GM20431 (cell line): ENCODE data around the gene AZU1.

Experiments used
- in situ Hi-C: fragments of 300-500 bp; cut with MseI, MboI; formaldehyde crosslinking; loops from one replicate; pipeline ENCODE4 v1.15.0; 2020; ENCODE audit warnings: low sequenced_read_pairs; ENCODE audit not compliant: unreplicated experiment

Gene AZU1

DNA sequence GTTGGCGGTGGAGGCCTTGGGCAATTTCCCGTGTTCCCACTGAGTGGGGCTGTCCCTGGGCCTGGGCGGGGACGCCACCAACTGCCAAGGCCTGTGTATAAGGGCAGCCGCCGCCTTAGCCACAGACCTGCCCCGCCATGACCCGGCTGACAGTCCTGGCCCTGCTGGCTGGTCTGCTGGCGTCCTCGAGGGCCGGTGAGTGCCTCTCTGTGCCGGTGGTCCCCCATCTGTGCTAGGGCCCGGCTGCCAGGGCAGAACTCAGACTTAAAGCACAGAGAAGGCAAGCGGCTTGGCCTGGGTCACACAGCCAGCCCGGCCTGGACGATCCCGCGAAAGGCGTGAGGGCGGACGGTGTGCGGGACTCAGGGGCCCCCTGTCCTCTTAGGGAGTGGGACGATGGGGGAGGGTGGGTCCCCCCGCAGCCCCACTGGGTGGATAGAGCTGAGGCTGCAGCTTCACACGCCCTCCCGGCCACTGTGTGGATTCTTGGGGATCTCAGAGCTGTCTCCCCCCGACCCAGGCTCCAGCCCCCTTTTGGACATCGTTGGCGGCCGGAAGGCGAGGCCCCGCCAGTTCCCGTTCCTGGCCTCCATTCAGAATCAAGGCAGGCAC is at the start of gene AZU1:
Gene AZU1 (plus strand): TSS at position 128 of the 612 bp plus-strand sequence. CDS start 10 bp downstream, at position 138.
- in situ Hi-C loops = no loop called here

DNA sequence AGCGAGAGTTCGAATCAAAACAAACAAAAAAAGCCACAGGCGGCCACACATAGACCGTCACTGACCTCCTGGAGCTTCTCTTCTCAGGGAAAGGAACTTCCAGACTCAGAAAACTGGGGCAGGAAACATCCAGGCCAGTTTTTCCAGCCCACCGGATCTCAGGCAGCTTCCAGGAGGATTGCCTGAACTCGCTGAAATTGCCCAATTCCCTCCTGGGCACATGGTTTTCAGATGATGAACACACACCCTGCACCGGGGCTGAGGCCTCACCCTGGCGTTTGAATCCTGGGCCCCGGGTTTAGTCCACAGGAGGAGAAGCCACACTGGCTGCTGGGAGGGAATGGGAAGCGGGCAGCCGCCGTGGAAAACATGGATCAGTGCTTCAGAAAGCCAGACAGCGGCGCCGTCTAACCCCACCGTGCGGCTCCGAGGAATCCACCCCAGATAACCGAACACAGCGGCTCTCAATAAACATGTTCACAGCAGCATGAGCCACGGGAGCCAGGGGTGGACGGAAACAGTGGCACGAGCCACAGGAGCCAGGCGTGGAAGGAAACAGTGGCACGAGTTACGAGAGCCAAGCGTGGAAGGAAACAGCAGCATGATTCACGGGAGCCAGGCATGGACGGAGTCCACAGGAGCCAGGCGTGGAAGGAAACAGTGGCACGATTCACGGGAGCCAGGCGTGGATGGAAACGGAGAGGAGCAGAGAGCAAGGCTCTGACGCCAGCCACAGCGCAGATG is 48.6 kb upstream of the AZU1 start:
- in situ Hi-C loops = no loop called here

DNA sequence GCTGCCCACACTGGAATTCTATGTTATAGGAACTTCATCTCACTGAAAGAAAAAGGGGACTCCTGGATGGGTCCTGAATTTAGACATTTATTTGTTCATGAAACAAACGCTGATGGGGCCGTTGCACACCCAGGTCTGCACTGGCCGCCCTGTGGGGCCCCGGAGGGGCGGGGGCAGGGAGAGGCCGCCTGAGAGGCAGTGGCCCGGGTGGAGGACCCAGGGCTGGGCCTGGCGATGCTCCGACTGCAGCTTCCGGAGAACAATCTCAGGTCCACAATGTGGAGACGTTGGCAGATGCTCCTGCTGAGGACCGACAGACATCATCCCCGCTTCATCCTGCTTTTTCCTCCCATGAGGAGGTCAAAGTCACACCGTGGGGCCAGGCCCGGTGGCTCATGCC is 46.7 kb upstream of the AZU1 start:
- in situ Hi-C loops = no loop called here

DNA sequence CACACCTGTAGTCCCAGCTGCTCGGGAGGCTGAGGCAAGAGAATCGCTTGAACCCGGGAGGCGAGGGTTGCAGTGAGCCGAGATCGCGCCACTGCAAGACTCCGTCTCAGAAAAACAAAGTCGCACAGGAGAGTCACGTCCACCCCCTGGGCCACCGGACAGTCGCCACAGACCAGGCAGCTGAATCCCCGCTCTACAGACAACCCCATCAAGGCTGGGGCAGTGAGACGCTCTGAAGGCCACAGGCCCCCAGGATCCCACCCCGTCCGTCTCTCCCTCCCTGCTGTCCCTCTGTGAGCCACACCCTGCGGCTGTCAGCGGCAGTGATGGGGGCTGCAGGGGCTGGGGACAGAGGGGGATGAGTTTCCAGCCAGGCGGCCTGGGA is 45.8 kb upstream of the AZU1 start:
- in situ Hi-C loops = no loop called here

DNA sequence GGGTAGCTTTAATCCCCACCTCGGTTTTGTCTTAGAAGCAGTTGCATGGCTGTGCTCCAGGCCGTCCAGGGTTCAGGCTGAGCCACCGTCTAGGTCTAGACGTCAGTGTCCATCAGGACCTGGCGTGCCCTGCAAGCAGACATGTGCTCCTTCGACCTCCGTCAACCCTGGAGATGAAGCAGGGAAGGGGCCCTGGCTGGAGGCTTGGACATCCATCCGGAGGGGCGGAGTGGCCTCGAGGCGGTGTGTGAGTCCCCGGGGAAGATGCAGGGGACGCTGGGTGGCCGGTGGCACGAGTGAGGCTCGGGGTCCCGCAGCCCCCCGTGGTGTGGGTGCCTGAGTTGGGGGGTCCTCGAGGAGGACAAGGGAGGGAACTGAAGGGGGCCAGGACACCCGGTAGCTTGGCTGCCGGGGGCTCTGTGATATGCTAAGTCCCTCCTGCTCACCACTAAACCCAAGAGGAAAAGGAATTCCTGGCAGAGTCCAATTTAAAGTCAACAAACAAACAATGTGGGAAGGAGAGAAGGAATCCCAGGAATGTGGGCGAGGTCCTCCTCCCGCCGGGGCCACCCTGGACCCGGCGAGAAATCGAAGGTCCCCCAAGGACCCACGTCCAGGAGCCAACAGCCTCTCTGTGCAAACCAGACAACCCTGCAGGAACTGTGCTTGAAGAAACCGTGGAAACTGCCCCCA is 45.3 kb upstream of the AZU1 start:
- in situ Hi-C loops = no loop called here

- in situ Hi-C loops = no loop called here
Measured at GRCh38 chr19:782878-783668, 44.6 kb upstream of the AZU1 start.

- in situ Hi-C loops = no loop called here
Measured at GRCh38 chr19:784541-784940, 43.1 kb upstream of the AZU1 start.

DNA sequence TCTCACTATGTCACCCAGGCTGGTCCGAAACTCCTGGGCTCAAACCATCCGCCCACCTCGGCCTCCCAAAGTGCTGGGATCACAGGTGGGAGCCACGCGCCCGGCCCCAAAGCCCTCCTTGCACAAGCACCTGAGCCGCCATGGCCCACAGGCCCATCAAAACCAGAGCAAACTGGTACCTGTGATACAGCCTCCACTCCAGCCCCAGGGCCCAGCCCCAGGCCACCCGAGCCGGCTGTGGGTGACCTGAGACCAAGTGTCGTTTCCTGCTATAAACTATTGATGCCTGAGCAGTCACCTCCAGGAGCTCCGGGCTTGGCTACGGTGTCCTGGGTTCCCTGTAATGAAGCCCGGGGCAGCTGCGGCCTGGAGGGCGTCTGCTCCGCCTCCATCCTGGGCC is 40.1 kb upstream of the AZU1 start:
- in situ Hi-C loops = no loop called here

DNA sequence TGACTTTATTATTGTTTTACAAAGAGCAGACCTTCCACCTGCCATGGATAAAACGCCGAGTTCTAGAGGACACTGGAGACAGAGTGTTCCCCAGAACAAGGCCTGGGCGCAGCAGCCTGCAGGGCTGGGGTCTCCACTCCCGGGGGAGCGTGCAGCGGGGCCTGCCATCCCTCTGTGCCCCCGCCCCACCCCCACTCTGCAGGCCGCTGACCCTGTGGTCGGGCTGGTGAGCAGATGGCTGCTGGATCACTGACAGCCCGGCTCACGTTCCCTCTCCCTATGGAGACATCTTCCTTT is 39.0 kb upstream of the AZU1 start:
- in situ Hi-C loops = no loop called here

DNA sequence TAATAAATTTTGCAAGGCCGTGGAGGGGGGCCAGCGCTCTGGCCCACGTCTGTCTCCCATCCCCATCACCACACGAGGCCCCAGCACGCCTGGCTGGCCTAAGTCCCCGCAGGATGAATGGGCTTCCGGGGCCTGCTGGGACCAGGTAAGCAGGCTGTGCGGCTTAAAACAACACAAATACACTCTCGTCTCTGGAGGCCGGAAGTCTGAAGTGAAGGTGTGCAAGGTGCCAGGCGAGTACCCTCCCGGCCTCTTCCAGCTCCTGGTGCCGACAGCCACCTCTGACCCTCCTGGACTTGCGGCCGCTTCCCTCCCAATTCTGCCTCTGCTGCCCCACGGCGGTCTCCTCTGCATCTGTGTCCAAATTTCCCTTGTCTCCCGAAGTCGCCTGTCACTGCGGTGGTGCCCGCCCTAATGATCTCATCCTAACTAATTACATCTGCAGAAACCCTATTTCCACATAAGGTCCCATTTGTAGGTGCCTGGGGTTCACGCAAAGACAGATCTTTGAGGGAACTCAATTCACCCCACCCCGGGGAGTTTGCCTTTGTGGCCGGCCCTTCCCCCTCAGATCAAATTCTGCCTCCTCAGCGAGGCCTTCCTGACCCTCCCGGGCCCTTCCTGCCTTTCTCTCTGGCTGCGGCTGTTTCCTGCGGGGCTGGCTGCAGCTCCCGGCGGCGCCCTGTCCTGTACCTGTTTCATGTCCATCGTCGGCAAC is 38.5 kb upstream of the AZU1 start:
- in situ Hi-C loops = no loop called here

- in situ Hi-C loops = no loop called here
Measured at GRCh38 chr19:789701-790060, 38.0 kb upstream of the AZU1 start.

GRCh38 chr19:791007-791566 is 36.5 kb upstream of the AZU1 start:
- in situ Hi-C loops = no loop called here

DNA sequence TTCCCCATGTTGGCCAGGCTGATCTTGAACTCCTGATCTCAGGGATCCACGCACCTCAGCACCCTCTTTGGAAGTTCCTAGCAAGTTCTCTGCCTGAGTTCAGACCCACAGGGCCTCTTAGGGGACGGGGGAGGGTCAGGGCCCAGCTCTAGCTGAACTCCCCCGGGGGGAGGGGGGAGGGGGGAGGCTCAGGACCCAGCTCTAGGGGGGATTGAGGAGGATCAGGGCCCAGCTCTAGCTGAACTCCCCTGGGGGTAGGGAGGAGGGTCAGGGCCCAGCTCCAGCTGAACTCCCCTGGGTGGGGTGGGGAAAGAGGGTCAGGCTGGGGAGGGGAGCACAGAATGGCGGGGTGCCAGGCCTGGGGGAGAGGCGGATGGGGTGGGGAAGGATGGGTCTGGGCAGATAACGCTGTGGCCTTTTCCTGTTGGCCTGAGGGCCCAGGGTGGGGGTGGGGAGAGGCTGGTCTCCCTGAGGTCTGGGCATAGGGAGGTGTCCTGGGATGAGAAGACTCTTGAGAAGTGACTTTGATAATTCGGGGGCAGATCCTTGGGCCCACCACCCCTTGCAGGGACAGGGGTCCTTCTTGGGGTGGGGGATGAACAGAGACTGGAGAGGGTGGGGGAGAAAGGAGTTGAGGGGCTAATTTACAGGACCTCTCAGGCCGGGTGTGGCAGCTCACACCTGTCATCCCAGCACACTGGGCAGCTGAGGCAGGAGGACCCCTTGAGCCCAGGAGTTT is 35.9 kb upstream of the AZU1 start:
- in situ Hi-C loops = no loop called here

GRCh38 chr19:792306-792885 is 35.2 kb upstream of the AZU1 start:
- in situ Hi-C loops = no loop called here

GRCh38 chr19:793806-794205 is 33.8 kb upstream of the AZU1 start:
- in situ Hi-C loops = no loop called here

DNA sequence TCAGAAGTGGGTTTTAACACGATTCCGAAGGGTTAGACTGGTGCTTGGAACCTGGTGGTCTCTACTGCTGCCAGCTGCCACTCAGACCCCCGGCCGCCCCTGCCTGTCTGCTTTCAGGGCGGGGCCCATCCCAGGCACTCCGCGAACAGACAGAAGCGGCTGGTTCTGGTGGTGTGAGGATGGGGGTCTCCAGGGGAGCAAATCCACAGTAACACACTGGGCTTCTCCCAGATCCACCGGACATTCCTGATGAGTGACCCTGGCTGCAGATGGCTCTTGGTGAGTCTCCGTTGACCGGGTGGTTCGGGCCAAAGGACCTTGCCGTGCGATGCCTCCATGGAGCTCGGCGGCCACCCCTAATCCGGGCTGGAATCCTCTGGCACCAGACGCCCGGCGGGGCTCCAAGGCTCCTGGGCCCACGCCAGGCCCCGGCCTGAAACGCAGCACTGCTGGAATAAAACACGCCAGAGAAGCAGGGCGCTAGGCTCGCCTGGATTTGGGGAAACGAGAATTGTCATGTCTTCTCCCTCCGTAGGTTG is 32.5 kb upstream of the AZU1 start:
- in situ Hi-C loops = no loop called here

- in situ Hi-C loops = no loop called here
Measured at GRCh38 chr19:795691-796581, 31.7 kb upstream of the AZU1 start.
